ENCODE measurements around the gene INPPL1.

Gene INPPL1

GRCh38 chr11:72280037-72280436, 55.5 kb downstream of the INPPL1 start:
- in situ Hi-C loops (cut with MboI; ENCODE audit: low sequenced_read_pairs), result no loop called here

- in situ Hi-C loops (cut with MboI; ENCODE audit: low sequenced_read_pairs), result no loop called here
These were observed 56.3 kb downstream of the INPPL1 start for GRCh38 chr11:72280726-72281315.

GRCh38 chr11:72283947-72284346, 59.4 kb downstream of the INPPL1 start:
- in situ Hi-C loops (cut with MboI; ENCODE audit: low sequenced_read_pairs), result no loop called here

- in situ Hi-C loops (cut with MboI; ENCODE audit: low sequenced_read_pairs), result no loop called here
These were observed 62.7 kb downstream of the INPPL1 start for GRCh38 chr11:72287293-72287692.

Measured in hTERT RPE-1 (cell line).